Ishikawa (cell line): Measurements from ENCODE around the gene PTCH1.

Source experiments
- CEBPB ChIP-seq: IDR thresholded peaks from 2 replicates; pipeline ENCODE4 v1.6.1; 2012
- CREB1 ChIP-seq: IDR thresholded peaks from 2 replicates; pipeline ENCODE4 v1.6.1; 2012; ENCODE audit warnings: low read depth
- EGR1 ChIP-seq: IDR thresholded peaks from 2 replicates; pipeline ENCODE4 v1.6.1; 2012
- EP300 ChIP-seq: IDR thresholded peaks from 2 replicates; pipeline ENCODE4 v1.6.1; 2012; ENCODE audit warnings: borderline replicate concordance
- FOXM1 ChIP-seq: IDR thresholded peaks from 2 replicates; pipeline ENCODE4 v1.6.1; 2012; ENCODE audit warnings: low read depth, borderline replicate concordance
- MAX ChIP-seq: IDR thresholded peaks from 2 replicates; pipeline ENCODE4 v1.6.1; 2012
- NFIC ChIP-seq: IDR thresholded peaks from 2 replicates; pipeline ENCODE4 v1.6.1; 2012
- RAD21 ChIP-seq: IDR thresholded peaks from 2 replicates; pipeline ENCODE4 v1.6.1; 2012; ENCODE audit warnings: low read depth
- REST ChIP-seq: IDR thresholded peaks from 2 replicates; pipeline ENCODE4 v1.6.1; 2012; ENCODE audit warnings: low read depth, mild to moderate bottlenecking
- TAF1 ChIP-seq: IDR thresholded peaks from 2 replicates; pipeline ENCODE4 v1.6.1; 2012; ENCODE audit warnings: low read depth, mild to moderate bottlenecking
- TCF12 ChIP-seq: IDR thresholded peaks from 2 replicates; pipeline ENCODE4 v1.6.1; 2012; ENCODE audit warnings: low read depth
- TEAD4 ChIP-seq: IDR thresholded peaks from 2 replicates; pipeline ENCODE4 v1.6.1; 2012
- USF1 ChIP-seq: IDR thresholded peaks from 2 replicates; pipeline ENCODE4 v1.6.1; 2012
- YY1 ChIP-seq: IDR thresholded peaks from 2 replicates; pipeline ENCODE4 v1.6.1; 2012; ENCODE audit warnings: low read depth
- ZBTB7A ChIP-seq: IDR thresholded peaks from 2 replicates; pipeline ENCODE4 v1.6.1; 2012; ENCODE audit warnings: low read depth

PTCH1 gene

GRCh38 chr9:95457769-95458168 is 59.0 kb downstream of the PTCH1 start:
- TF ChIP-seq ZBTB7A (no peak), MAX (no peak), RAD21 (no peak), TAF1 (no peak), CEBPB (no peak), CREB1 (no peak), TCF12 (no peak)

GRCh38 chr9:95455714-95456113 is 61.1 kb downstream of the PTCH1 start:
- no peak for TF ChIP-seq USF1
- no peak for TF ChIP-seq EGR1
- TF ChIP-seq TAF1 = no peak
- TF ChIP-seq YY1 = no peak
- TF ChIP-seq CREB1 = no peak
- TF ChIP-seq MAX = no peak
- TF ChIP-seq FOXM1 = no peak
- no peak for TF ChIP-seq CEBPB
- TF ChIP-seq TEAD4 = no peak
- TF ChIP-seq RAD21 = no peak
- no peak for TF ChIP-seq NFIC
- no peak for TF ChIP-seq REST
- TF ChIP-seq TCF12 = no peak
- no peak for TF ChIP-seq EP300
- TF ChIP-seq ZBTB7A = no peak

GRCh38 chr9:95452176-95452575 is 64.6 kb downstream of the PTCH1 start:
- no peak for TF ChIP-seq CEBPB
- no peak for TF ChIP-seq REST
- TF ChIP-seq FOXM1 = no peak
- TF ChIP-seq ZBTB7A = no peak
- TF ChIP-seq TEAD4 = no peak
- TF ChIP-seq USF1 = no peak
- TF ChIP-seq TAF1 = no peak

GRCh38 chr9:95451065-95451426 is 65.7 kb downstream of the PTCH1 start:
- TF ChIP-seq REST (no peak), TEAD4 (no peak), USF1 (no peak)
